BJ (cell line): ENCODE data around the gene RYR3. TPM values are rescaled to one million over a fixed set of nuclear protein-coding genes. Genes with fewer than 3 reads are reported as not detected.

ENCODE experiments used
- CTCF ChIA-PET: fragments of 350-600 bp; formaldehyde crosslinking; extraction: SDS; loops from one replicate; lab custom pipeline; 2021; ENCODE audit warnings: antibody characterized with exemption, inconsistent platforms; lab: Yijun Ruan, JAX
- POLR2A ChIA-PET: fragments of 300-600 bp; sonication (Branson Sonifier 250); formaldehyde crosslinking; extraction: SDS; loops from one replicate; lab custom pipeline; 2021; ENCODE audit warnings: antibody characterized with exemption; lab: Charles Lee
- DNase-seq: peaks from one replicate; pipeline ENCODE4 v3.0.0-alpha.2; 2011; ENCODE audit warnings: low read depth
- H3K27me3 ChIP-seq: 2 replicates; pipeline ENCODE4 v1.6.0; 2011; ENCODE audit warnings: low read length; ENCODE audit not compliant: control insufficient read depth, insufficient read depth
- H3K36me3 ChIP-seq: 2 replicates; pipeline ENCODE4 v1.5.1; 2011; ENCODE audit warnings: low read length; ENCODE audit not compliant: control insufficient read depth, insufficient read depth
- H3K4me3 ChIP-seq: 2 replicates; pipeline ENCODE4 v1.5.1; 2011; ENCODE audit warnings: low read depth, mild to moderate bottlenecking, control low read depth, low read length
- CTCF ChIP-seq: IDR thresholded peaks from 2 replicates; pipeline ENCODE4 v1.5.1; 2011; ENCODE audit warnings: low read depth, mild to moderate bottlenecking, control low read depth, inconsistent platforms, low read length, moderate library complexity; ENCODE audit not compliant: insufficient read depth
- polyA plus RNA-seq: library from polyadenylated mRNA; depleted of rRNA; stranded (reverse); fragments of >200 nt; gene quantifications from 2 replicates; pipeline ENCODE4 v1.2.3, GENCODE V29; 2011

Gene RYR3
- polyA plus RNA-seq, 1 experiment: not detected

- ChIA-PET POLR2A (no interaction called here), CTCF (interaction anchor here (2.0 kb wide), 1 partner anchor 26 kb away, joined by 4 read pairs; no protein-coding TSS in a partner anchor)
- peak; percentile 8; the same call in 1 of the 2 replicates for TF ChIP-seq CTCF
- H3K27me3 ChIP-seq: no peaks in the 10 kb centered on the region
- no peak for DNase-seq
- no peak overlapping the region for H3K4me3 ChIP-seq
- no peaks in the 10 kb centered on the region for H3K36me3 ChIP-seq
These were observed 455.6 kb downstream of the RYR3 start for GRCh38 chr15:33766389-33766788.

- H3K36me3 ChIP-seq: no peaks in the 10 kb centered on the region
- POLR2A ChIA-PET: no interaction called here
- CTCF ChIA-PET: interaction anchor here (0.6 kb wide), 1 partner anchor 195 kb away, joined by 4 read pairs; no protein-coding TSS in a partner anchor
- peaks cover 1% of the 10 kb centered on the region; the same call in 1 of the 2 replicates for H3K27me3 ChIP-seq
- no peak for TF ChIP-seq CTCF
- no peak for DNase-seq
- no peak overlapping the region for H3K4me3 ChIP-seq
These were observed 458.0 kb downstream of the RYR3 start for GRCh38 chr15:33768670-33769190.

GRCh38 chr15:33773969-33774368, 463.2 kb downstream of the RYR3 start:
- no peaks in the 10 kb centered on the region for H3K36me3 ChIP-seq
- H3K4me3 ChIP-seq: no peak overlapping the region
- ChIA-PET POLR2A (no interaction called here), CTCF (no interaction called here)
- H3K27me3 ChIP-seq: peaks cover 4% of the 10 kb centered on the region; the same call in 1 of the 2 replicates
- no peak for DNase-seq
- TF ChIP-seq CTCF: no peak

GRCh38 chr15:33778852-33779251, 468.1 kb downstream of the RYR3 start:
- Histone ChIP-seq H3K4me3 (no peak overlapping the region), H3K27me3 (peaks cover 2% of the 10 kb centered on the region; the same call in 1 of the 2 replicates), H3K36me3 (no peaks in the 10 kb centered on the region)
- ChIA-PET POLR2A (no interaction called here), CTCF (no interaction called here)
- DNase-seq: no peak
- no peak for TF ChIP-seq CTCF

GRCh38 chr15:33780011-33780768, 469.4 kb downstream of the RYR3 start:
- no peak for TF ChIP-seq CTCF
- Histone ChIP-seq H3K27me3 (peaks cover 4% of the 10 kb centered on the region; the same call in 1 of the 2 replicates), H3K36me3 (no peaks in the 10 kb centered on the region), H3K4me3 (no peak overlapping the region)
- ChIA-PET POLR2A (no interaction called here), CTCF (no interaction called here)
- no peak for DNase-seq
